ENCODE data around the gene CRTC3.

DNA sequence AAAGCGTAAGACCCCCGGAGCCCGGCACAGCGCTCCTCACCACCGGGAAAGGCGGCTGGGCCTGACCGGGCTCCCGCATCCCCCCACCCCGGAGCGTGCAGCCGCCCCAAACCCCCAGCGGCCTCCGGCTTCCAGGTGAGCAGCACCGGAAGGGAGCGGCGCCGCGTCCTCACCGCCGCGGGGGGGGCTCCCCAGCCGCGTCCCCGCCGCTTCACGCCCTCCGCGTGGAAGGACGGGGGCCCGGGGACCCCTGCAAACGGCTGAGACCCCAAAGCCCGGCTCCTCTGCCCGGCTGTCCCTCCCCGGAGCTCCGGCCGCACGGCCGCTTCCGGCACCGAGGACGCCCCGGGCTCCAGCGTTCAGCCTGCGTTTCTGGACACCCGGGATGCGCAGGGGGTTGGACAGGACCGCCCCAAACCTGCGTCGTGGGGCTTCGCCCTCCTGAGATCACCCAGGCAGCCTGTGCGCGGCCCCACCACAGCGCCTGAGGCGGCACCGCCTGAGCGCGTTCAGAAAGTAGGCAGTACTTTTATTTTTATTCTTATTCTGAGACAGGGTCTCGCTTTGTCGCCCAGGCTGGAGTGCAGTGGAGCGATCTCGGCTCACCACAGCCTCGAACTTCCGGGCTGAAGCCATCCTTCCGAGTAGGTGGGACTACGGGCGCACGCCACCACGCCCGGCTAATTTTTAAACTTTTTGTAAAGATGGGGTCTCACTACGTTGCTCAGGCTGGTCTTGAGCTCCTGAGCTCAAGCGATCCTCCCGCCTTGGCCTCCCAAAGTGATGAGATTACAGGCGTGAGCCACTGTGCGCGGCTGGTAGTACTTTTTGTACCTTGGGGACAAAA, 135.8 kb downstream of the CRTC3 start:
- TF ChIP-seq CTCF (IDR thresholded peaks at IDR 0.05; ENCODE audit: low read depth, low read length): no peak
- no peak for TF ChIP-seq POLR2A (IDR thresholded peaks at IDR 0.05; ENCODE audit: extremely low read depth, insufficient read length)
- TF ChIP-seq, protein P1, sequence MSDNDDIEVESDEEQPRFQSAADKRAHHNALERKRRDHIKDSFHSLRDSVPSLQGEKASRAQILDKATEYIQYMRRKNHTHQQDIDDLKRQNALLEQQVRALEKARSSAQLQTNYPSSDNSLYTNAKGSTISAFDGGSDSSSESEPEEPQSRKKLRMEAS (IDR thresholded peaks at IDR 0.05; ENCODE audit: low read depth, low read length): 0 out of 2 replicates have a peak, but pooled peaks have one; percentile 4

All from NB4 (cell line).